DMS153 treated with DMSO at 0.1 percent for 48 hours (cell line): ENCODE measurements around the gene PSMA8.
A peak's percentile ranks its signal among the peaks of the same experiment; 100 is the strongest.
"Not testable (repeated sequence)": the region's sequence is repeated elsewhere in the genome, so short reads cannot be mapped to it uniquely, and the experiment has no call there.

Source experiments
- DNase-seq: peaks from one replicate; lab custom pipeline; 2025; ENCODE audit not compliant: unreplicated experiment; lab: John Stamatoyannopoulos, UW

The PSMA8 gene

GRCh38 chr18:26133652-26134051, at the start of gene PSMA8:
TSS of gene PSMA8 (plus strand) at chr18:26133869. CDS start at chr18:26133966, 97 bp downstream.
- no peak for DNase-seq

DNA sequence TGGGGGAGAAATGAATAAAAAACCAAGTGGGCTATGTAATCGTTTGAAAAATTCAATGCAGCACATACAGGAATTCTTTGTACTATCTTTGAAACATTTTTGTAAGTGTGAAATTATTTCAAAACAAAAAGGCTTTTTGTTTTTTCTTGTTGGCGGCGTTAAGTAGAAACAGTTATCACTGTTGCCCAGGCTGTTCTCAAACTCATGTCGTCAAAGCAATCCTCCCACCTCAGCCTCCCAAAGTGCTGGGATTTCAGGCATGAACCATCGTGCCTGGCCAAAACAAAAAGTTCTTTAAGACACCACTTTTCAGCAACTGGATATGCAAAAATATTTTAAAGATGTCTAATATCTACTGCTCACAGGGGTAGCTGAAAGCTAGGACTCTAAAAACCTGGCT, 48.6 kb upstream of the PSMA8 start:
- no peak for DNase-seq

DNA sequence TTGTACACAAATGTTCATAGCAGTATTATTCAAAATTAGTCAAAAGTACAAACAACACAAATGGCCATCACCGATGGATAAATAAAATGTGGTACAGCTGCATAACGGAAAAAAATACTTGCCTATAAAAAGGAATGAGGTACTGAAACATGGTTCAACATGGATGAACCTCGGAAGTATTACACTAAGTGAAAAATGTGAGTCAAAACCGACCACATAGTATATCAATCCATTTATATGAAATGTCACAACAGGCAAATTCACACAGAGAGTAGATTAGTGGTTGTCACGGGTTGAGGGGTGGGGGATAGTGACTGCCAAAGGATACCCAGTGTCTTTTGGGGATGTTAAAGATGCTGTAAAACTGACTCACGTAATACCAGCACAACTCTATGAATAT, 46.7 kb upstream of the PSMA8 start:
- DNase-seq, result no peak

DNA sequence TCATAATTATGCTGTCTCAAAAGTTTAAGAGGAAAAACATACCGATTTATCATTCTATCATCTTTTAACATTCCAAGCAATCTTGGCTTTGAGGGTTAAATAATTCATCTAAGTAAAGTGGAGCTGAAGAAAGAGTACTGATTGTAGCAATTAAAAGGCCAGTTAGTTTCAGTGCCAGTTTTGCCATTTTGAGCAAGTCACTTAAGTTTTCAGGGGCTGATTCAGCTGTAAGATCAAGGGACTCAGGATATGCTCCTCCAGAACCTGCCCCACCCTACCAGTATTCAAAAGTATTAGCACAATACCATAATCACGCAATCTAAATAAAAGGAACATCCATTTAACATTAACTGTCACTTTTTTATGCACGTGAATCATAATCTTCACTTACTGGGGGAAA, 45.2 kb upstream of the PSMA8 start:
- DNase-seq, result no peak

DNA sequence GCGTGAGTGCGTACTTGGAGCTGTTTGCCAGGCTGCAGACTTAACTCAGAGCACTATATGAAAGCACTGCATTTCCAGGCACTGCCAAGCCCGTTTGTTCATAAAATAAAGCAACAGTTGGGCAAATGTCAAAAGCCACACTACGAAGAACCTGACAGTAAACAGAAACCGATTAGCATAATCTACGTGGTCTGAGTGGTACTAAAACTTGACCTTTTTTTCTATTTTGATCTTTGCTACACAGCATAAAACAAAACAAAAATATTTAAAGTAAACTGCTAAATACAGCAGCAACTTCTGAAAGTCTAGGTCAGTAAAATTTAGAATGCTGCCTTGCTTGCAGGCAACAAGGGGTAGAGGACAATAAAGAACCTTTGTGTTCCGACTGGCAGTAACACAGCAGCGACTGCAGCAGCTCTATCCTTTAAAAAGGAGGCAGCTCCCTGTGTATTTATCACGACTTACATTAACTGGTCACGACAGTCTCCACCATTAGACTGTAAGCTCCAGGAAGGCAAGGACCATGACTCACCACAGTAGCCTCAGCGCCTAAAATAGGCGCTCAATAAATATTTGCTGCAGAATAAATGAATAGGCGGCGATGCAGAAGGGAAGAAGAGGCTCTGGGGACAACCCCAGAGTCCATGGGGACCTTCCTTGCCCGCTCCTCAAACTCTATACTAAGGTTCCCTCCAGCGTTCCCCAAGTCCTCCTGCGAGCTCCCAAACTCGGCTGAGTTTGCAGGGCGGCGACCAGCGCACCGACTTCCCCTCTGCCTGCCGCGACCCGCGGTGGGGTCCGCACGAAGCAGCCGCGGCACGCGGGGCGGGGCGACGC, 44.2 kb upstream of the PSMA8 start:
- DNase-seq, result no peak

DNA sequence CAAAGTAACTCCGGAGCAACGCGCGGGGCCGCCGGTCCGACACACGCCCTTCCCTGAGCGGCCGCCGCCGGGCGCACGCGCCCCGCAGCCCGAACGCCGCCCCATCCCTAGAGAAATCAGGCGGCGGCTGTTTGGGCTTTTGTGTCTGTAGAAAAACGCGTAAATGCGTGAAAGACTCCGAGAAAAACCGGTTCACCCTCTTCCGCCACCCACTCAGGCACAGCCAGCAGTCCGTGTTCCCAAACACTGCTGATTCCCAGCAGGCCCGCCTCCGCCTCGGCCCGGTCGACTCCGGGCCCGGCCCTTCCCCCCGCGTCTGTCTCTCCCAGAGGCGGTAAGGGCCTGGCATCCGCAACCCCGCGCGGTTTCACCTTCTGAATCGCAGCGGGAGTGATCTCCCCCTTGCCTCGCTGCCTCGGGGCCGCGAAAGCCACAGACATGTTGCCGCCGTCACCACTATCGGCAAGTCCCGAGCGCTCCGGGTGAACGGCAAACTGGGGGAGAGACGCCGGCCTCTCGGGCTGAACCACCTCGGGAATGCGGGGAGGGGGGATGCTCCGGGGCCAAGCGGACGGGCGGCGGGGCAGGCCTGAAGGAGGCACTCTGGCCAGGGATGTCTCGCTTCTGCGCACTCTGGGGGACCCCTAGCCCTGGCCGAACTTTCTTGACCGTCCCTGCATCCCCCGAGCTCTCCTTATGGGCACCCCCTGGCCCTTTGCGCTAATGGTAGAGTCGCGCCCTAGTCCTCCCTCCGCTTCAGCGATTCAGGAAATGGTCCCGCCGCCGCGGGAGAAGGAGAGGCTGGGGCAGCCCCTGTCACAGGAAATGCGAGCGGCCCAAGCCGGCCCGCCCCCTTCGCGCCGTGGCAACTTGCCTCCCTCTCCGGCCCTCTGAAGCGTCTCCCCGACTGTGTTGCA, 43.3 kb upstream of the PSMA8 start, which contains the start of gene SS18:
Gene SS18, minus strand, starts transcription at position 484 of the 917 bp plus-strand sequence. Its CDS starts 44 bp downstream, at position 440.
- DNase-seq, result peak; percentile 85

GRCh38 chr18:26091047-26091630, 42.5 kb upstream of the PSMA8 start:
- peak; percentile 85 for DNase-seq

DNA sequence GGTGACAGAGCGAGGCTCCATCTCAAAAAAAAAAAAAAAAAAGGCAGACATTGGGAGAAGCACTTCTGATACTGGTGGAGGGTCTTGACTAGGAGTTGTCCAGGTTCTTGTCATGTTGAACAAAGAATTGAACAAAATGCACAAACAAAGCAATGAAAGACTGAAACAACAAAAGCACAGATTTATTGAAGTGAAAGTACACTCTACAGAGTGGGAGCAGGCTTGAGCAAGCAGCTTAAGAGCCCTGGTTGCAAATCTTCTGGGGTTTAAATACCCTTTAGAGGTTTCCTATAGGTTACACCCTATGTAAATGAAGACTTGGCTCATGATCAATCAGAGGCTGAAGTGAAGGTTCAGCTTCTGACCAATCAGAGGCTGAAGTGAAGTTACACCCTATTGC, 36.8 kb upstream of the PSMA8 start:
- DNase-seq, result no peak

DNA sequence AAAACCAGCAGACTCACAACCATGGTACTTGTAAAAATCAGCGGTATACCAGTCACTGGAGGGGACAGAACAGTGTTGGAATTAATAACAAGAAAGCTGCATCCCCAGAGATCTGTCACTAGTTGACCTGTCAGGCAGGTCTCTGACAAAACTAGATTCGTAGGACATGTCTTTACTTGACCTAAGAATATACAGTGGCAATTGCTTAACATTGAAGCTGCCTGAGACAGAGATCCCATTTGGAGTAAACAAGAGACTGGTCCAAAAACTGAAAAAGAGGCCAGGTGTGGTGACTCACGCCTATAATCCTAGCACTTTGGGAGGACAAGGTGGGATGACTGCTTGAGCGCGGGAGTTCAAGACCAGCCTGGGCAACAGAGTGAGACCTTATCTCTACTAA, 36.1 kb upstream of the PSMA8 start:
- DNase-seq, result no peak

DNA sequence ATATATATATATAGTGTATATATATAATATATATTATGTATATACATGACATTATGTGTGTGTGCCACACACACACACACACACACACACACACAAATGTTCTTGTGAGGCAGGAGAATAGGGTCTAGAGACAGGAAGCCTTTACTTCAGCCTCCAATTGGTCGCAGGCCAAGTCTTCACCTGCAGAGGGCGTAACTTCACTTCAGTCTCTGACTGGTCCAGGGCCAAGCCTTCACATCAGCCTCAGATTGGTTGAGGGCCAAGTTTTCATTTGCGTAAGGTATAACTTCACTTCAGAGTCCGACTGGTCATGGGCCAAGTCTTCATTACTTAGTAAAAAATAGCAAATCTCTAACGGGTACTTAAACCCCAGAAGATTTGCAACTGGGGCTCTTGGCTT, 30.1 kb upstream of the PSMA8 start:
- DNase-seq, result no peak

GRCh38 chr18:26104035-26104434, 29.6 kb upstream of the PSMA8 start:
- no peak for DNase-seq

DNA sequence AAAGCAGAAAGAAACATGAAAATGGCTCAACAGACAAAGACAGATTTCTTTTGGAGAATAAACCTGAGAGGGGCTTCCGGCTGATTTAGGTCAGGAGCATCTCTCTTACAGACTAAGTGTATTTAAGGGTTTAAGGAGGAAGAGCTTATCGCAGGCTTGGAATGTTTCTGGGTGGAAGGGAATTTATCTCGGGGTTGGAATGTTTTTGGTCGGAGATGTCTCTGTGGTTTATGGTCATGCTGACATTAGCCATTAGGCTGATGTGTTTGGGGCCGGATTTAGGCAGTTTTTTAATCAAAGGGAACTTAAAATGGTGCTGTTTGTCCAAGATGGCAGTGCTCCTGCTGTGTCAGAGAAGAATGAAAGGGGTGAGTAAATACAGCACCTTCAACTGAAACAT, 14.4 kb upstream of the PSMA8 start:
- no peak for DNase-seq

DNA sequence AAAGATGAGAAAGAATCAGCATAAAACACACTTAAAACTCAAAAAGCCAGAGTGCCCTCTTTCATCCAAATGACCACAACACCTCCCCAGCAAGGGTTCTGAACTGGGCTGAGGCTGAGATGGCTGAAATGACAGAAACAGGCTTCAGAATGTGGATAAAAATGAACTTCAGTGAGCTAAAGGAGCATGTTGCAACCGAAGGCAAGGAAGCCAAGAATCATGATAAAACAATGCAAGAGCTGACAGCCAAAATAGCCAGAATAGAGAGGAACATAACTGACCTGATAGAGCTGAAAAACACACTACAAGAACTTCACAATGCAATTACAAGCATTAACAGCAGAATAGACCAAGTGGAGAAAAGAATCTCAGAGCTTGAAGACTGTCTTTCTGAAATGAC, 12.2 kb upstream of the PSMA8 start:
- DNase-seq, result no peak

DNA sequence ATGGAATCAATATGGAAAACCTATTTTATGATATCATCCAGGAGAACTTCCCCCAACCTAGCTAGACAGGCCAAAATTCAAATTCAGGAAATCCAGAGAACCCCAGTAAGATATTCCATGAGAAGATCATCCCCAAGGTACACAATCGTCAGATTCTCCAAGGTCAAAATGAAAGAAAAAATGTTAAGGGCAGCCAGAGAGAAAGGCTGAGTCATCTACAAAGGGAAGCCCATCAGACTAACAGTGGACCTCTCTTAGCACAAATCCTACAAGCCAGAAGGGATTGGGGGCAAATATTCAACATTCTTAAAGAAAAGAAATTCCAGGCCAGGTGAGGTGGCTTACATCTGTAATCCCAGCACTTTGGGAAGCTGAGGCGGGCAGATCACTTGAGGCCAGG, 11.7 kb upstream of the PSMA8 start:
- not testable (repeated sequence) for DNase-seq

GRCh38 chr18:26127786-26128185, 5.9 kb upstream of the PSMA8 start:
- no peak for DNase-seq

GRCh38 chr18:26128192-26128591, 5.5 kb upstream of the PSMA8 start:
- not testable (repeated sequence) for DNase-seq

DNA sequence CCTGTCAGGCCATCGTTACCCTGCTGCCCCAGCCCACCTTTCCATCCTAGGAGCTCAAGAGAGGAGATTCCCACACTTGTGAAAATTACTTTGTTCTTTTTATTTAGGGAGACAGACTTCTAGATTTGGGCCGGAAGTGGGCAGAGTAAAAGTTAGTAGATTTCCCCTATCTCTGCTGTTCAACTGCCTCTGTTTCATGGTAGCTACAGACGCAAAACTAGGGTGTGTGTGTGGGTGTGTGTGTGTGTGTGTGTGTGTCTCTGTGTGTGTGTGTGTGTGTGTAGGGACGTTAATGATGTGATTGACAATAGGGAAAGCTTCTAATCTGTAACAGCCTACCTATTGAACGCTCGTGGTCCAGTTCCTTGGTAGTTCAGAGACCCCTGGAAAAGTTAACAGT, 438 bp downstream of the PSMA8 start:
- no peak for DNase-seq

DNA sequence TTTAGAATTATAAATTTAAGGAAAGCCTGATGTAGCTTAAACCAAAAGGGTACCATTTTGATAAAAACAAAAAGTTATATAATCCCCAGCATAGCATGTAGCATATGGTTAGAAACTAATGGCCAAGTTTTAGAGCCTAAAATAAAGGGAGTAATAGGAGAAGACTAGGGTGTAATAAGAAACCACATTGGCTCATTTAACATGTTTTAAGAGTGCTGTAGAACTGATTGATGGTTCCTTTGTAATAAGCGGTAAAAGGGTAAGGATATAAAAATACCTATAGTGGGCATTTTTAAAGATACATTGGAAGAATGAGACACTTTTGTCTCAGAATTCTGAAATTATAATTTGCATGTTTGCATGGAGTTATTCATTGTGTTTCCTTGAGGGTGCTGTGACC, 1.9 kb downstream of the PSMA8 start:
- DNase-seq, result no peak

DNA sequence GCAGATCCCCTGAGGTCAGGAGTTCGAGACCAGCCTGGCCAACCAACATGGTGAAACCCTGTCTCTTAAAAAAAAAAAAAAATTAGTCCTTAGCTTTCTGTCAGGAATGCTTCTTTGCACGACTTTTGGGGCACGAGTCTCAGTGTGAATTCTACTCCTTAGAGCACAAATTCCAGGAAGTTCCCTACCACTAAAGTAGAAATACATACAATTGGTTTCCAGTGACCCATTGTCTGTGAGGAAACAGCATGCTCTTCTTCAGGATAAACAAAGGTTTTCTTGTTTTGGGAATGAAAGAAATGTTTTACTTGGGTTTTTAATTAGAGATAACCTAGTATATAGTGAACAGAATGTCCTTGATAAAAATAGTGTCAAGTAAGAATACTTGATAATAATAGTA, 23.7 kb downstream of the PSMA8 start:
- DNase-seq, result no peak

GRCh38 chr18:26159353-26159752, 25.7 kb downstream of the PSMA8 start:
- no peak for DNase-seq

DNA sequence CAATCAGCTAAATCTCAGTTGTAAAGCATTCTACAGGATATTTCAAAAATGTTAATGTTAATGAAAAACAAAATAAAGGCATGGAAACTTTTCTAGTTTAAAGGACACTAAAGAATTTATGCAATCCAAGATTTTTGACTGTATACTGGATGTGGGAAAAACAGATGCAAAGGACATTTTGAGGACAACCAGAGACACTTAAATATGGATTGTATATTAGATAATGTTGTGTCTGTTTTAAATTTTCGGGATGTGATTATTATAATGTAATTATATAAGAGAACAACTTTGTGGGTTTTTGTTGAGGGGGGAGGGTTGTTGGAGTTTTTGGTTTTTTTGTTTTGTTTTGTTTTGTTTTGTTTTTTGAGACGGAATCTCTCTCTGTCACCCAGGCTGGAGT, 30.9 kb downstream of the PSMA8 start:
- DNase-seq, result no peak

DNA sequence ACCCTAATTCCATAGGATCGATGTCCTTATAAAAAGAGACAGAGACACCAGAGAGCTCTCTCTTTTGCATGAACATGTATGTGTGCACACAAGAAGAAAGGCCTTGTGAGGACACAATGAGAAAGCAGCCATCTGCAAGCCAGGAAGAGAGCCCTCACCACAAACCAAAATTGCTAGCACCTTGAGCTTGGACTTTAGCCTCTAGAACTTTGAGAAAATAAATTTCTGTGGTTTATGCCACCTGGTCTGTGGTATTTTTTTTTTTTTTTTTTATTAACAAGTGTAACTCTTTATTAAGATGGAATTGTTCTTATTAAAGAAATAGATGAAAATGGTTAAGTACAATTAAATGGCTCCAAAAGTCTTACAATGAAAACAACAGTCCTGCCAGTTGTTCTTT, 33.9 kb downstream of the PSMA8 start:
- not testable (repeated sequence) for DNase-seq
